Measurements from ENCODE around the gene PIGU.
"Not testable (repeated sequence)": the region's sequence is repeated elsewhere in the genome, so short reads cannot be mapped to it uniquely, and the experiment has no call there.

Gene PIGU

DNA sequence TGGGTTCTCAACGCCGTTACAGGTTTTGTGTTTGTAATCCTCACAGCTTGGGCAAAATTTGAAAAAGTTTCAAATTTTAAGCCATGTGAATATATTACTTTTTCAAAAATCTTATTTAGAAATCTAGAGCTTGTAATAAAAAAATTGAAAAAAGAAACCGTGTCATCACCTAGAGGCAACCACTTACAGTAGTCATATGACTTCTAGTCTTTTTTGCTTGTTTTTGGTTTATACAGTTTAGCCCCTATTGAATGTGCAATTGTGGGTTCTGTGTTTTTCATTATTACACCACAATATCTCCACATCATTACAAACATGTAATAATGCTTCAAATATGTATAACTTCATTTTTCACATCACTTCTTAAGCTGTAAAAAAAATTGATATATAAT lies 159.8 kb downstream of the PIGU start:
- peak overlapping the region; percentile 79 for H3K27ac ChIP-seq
- H3K4me3 ChIP-seq (ENCODE audit: low read depth in 1 of 2, low read length in 1 of 2) = peak overlapping the region; percentile 84 to 89
- no peaks in the 10 kb centered on the region for H3K9me3 ChIP-seq
- TF ChIP-seq, protein P1, sequence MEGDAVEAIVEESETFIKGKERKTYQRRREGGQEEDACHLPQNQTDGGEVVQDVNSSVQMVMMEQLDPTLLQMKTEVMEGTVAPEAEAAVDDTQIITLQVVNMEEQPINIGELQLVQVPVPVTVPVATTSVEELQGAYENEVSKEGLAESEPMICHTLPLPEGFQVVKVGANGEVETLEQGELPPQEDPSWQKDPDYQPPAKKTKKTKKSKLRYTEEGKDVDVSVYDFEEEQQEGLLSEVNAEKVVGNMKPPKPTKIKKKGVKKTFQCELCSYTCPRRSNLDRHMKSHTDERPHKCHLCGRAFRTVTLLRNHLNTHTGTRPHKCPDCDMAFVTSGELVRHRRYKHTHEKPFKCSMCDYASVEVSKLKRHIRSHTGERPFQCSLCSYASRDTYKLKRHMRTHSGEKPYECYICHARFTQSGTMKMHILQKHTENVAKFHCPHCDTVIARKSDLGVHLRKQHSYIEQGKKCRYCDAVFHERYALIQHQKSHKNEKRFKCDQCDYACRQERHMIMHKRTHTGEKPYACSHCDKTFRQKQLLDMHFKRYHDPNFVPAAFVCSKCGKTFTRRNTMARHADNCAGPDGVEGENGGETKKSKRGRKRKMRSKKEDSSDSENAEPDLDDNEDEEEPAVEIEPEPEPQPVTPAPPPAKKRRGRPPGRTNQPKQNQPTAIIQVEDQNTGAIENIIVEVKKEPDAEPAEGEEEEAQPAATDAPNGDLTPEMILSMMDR (IDR thresholded peaks at IDR 0.05) = no peak
- no peaks in the 10 kb centered on the region for H3K27me3 ChIP-seq
- peaks cover 17 to 19% of the 10 kb centered on the region in 2 experiments for H3K4me1 ChIP-seq (ENCODE audit: control insufficient read depth in 1 of 2, insufficient read depth in 1 of 2, low read depth in 1 of 2, low read length in 1 of 2)
- peaks cover 12% of the 10 kb centered on the region for H3K36me3 ChIP-seq

DNA sequence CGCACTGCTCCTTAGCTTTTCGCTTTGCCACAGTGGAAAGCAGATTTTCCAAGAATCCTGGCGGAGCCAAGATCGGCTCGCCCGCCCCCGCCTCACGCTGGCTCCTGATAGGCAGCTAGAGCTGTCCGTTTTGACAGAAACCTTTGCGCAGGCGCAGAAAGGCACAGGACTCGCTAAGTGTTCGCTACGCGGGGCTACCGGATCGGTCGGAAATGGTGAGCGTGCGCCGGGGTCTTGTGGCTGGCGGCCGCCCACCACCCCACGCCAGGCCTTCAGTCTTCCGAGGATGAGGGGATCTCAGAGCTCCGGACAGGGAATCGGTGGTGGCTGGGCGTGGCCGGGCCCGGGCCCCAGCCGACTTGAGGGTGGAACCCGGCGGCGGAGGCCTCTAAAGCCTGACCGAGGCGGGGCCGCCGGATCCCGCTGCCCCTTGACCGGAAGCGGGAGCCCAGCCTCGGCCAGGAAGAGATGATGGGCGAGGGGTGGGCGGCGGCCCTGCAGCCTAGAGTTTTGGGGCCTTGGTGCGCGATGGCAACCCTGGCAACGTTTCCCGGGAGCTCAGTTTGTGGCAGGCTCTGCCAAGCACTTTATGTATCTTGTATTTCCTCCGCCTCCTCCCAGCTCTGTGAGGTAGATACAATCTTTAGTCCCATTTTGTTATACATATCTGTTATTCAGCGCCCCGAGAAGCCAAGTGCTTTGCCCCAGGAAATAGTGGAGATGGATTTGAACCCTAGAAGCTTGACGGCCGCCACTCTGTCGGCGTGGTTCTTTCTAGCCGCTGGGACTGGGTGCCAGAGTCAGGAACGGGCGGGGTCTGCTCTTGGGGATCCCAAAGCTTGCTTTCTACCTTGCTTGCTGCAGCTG lies 160.4 kb downstream of the PIGU start, which contains the start of gene DYNLRB1:
Gene DYNLRB1, plus strand, starts transcription at position 176 of the 867 bp plus-strand sequence. Its CDS starts 37 bp downstream, at position 213.
- no peaks in the 10 kb centered on the region for H3K27me3 ChIP-seq
- H3K4me1 ChIP-seq (ENCODE audit: control insufficient read depth in 1 of 2, insufficient read depth in 1 of 2, low read depth in 1 of 2, low read length in 1 of 2) = peaks cover 17 to 19% of the 10 kb centered on the region in 2 experiments
- H3K36me3 ChIP-seq = peaks cover 14% of the 10 kb centered on the region
- peak within 1 kb of the TSS; percentile 84 to 89 for H3K4me3 ChIP-seq (ENCODE audit: low read depth in 1 of 2, low read length in 1 of 2)
- peak within 1 kb of the TSS; percentile 79 for H3K27ac ChIP-seq
- TF ChIP-seq, protein P1 (IDR thresholded peaks at IDR 0.05) = peak; percentile 37
- no peaks in the 10 kb centered on the region for H3K9me3 ChIP-seq

DNA sequence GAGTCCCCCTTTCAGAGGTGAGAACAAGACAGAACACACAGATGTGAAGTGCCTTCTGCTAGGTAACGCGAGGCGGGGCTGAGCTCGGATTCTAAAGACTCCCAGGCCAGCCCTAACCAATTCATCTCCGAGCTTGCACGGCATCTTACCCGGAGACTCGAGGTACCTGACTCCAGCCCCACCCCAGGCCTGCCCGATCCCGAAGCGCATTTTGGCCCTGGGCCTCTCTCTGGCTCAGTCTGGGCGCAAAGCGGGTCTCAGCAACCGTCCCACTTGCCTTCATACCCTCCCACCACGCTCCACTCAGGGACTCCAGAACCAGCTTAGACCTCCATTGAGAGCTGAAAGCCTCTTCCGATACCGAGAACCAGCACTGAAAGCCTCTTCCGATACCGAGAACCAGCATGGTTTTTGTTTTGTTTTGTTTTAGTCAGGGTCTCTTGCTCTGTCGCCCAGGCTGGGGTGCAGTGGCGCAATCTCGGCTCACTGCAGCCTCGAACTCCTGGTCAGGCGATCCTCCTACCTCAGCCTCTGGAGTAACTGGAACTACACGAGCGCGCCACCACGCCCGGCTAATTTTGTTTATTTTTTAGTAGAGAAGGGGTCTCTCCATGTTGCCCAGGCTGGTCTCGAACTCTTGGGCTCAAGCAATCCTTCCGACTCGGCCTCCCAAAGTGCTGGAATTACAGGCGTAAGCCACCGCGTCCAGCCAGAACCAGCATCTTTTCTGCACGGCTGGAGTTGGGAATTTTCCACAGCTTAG lies 161.2 kb downstream of the PIGU start:
- TF ChIP-seq, protein P1 (IDR thresholded peaks at IDR 0.05) = no peak
- peak overlapping the region; percentile 84 to 89 for H3K4me3 ChIP-seq (ENCODE audit: low read depth in 1 of 2, low read length in 1 of 2)
- no peaks in the 10 kb centered on the region for H3K27me3 ChIP-seq
- H3K4me1 ChIP-seq (ENCODE audit: control insufficient read depth in 1 of 2, insufficient read depth in 1 of 2, low read depth in 1 of 2, low read length in 1 of 2) = peaks cover 17 to 19% of the 10 kb centered on the region in 2 experiments
- H3K36me3 ChIP-seq = peaks cover 22% of the 10 kb centered on the region
- H3K9me3 ChIP-seq = no peaks in the 10 kb centered on the region
- peak overlapping the region; percentile 79 for H3K27ac ChIP-seq

DNA sequence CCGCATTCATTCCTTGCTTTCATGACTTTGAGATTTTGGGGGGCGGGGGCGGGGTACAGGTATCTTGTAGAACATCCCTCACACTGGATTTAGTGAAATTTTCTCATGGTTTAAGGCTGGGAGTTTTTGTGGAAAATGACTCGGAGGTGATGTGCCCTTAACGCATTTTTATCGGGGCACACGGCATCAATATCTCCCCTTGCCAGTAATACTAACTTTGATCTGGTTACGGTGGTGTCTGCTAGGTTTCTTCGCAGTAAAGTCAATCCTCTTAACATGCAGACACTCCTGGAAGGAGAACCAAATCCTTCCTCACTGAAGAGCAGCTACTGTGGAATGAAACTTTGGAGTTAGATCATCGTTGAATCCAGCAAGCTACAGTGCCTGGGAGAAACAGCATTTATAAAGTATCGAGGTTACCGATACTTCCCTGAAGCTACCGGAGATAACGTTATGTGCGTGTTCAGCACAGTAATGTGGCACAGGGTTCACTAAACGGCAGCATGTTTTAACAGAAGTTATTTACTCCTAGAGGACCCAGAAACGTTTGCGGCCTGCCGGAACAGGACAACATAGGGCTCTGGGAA lies 161.9 kb downstream of the PIGU start:
- peaks cover 25% of the 10 kb centered on the region for H3K36me3 ChIP-seq
- H3K27me3 ChIP-seq = no peaks in the 10 kb centered on the region
- TF ChIP-seq, protein P1 (IDR thresholded peaks at IDR 0.05) = no peak
- no peaks in the 10 kb centered on the region for H3K9me3 ChIP-seq
- peaks cover 17 to 19% of the 10 kb centered on the region in 2 experiments for H3K4me1 ChIP-seq (ENCODE audit: control insufficient read depth in 1 of 2, insufficient read depth in 1 of 2, low read depth in 1 of 2, low read length in 1 of 2)
- H3K4me3 ChIP-seq (ENCODE audit: low read depth in 1 of 2, low read length in 1 of 2) = peak overlapping the region; percentile 84 to 89
- H3K27ac ChIP-seq = peak overlapping the region; percentile 10

DNA sequence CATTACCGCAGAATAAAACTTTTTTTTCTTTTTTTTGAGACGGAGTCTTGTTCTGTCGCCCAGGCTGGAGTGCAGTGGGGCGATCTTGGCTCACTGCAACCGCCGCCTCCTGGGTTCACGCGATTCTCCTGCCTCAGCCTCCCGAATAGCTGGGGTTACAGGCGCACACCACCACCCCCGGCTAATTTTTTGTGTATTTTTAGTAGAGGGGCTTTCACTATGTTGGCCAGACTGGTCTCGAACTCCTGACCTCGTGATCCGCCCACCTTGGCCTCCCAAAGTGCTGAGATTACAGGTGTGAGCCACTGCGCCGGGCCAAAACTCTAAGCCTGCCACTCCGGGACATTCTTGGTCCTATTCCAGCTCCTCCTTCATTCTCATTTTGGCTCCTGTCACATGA lies 162.9 kb downstream of the PIGU start:
- not testable (repeated sequence) for H3K9me3 ChIP-seq; H3K27me3 ChIP-seq; H3K4me3 ChIP-seq (ENCODE audit: low read depth in 1 of 2, low read length in 1 of 2); H3K27ac ChIP-seq
- peaks cover 29% of the 10 kb centered on the region for H3K36me3 ChIP-seq
- peaks cover 17 to 19% of the 10 kb centered on the region in 2 experiments for H3K4me1 ChIP-seq (ENCODE audit: control insufficient read depth in 1 of 2, insufficient read depth in 1 of 2, low read depth in 1 of 2, low read length in 1 of 2)
